HG03354 (cell line): ENCODE results near the gene SYNJ2.

Experiments
- ATAC-seq: cut with Tn5 transposase; IDR thresholded peaks from one replicate; pipeline ENCODE4 v1.9.1; 2021; ENCODE audit warnings: mild to moderate bottlenecking; ENCODE audit not compliant: unreplicated experiment, poor library complexity, severe bottlenecking

The SYNJ2 gene

DNA sequence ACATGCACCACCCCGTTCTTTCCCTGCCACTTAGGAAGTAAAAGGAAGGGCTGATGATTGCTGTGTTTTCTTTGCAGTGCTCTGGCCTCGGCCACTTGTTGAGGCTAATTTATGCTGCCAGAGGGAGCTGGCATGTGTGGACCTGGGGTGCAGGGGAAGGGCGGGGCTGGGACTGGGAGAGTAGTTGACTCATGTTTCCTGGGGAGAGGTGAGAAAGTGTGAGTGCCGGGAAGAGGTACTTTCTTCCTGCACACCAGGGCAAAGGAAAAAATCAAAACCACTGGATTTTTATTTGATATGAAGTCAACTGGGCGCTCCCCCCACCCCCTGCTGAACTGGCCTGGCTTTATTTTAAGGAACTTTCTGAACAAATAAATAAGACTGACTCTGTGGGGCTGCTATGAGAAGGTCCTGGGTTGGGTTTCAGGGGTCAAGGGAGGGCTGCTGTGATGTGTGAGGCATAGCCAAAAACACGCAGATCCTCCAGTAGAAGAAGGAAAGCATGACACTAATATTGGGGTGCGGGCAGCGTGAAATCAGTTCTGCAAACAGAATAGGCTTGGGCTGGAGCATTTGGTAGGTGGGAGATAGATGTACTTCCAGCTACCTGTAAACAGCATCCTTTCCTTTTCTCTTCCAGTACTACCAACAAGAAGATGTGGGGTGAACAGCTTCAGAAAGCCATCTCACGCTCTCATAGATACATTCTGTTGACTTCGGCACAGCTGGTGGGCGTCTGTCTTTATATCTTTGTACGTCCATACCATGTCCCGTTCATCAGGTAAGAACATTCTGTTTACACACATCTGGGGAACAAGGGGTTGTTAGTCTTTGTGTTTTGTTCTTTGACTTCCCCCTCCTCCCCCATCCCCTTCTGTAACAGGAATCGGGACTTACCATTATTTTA is 87.5 kb downstream of the SYNJ2 start:
- no peak for ATAC-seq

GRCh38 chr6:158069800-158070195 is 88.1 kb downstream of the SYNJ2 start:
- no peak for ATAC-seq

- no peak for ATAC-seq
These were observed 88.8 kb downstream of the SYNJ2 start for GRCh38 chr6:158070513-158070912.

DNA sequence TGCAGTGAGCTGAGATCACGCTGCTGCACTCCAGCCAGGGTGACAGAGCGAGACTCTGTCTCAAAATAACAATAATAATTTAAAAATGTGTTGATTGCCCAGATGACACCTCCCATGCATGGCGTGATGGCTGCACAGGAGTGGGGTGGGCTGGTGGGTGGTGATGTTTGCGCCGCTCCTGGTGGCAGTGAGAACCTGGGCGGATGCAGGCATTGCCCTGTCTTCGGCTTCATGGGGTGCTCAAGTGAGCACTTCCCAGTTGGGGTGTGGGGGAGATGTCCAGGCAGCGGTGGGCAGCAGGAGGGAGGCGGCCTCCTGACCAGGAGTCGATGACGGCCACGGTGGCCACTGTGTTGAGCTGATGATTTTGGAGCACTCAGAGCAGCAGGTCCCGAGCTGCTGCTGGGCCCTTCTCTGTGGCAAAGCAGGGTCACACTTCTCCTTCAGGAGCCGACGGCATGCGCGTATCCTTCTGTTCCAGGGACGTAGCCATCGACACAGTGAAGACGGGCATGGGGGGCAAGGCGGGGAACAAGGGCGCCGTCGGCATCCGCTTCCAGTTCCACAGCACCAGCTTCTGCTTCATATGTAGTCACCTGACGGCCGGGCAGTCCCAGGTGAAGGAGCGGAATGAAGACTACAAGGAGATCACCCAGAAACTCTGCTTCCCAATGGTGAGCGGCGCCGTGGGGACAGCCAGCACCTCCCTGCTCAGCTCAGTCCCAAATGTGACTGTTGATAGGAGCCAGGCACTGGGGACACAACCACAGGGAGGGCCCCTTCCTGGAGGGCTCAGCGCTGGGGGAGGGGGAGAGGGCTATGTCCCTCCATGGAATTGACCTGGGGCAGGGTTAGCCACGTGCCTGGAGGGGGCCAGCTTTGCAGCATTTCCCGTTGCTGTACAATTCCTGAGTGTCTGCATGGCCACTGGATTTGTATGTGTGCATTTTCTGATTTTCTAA is 89.7 kb downstream of the SYNJ2 start:
- no peak for ATAC-seq

DNA sequence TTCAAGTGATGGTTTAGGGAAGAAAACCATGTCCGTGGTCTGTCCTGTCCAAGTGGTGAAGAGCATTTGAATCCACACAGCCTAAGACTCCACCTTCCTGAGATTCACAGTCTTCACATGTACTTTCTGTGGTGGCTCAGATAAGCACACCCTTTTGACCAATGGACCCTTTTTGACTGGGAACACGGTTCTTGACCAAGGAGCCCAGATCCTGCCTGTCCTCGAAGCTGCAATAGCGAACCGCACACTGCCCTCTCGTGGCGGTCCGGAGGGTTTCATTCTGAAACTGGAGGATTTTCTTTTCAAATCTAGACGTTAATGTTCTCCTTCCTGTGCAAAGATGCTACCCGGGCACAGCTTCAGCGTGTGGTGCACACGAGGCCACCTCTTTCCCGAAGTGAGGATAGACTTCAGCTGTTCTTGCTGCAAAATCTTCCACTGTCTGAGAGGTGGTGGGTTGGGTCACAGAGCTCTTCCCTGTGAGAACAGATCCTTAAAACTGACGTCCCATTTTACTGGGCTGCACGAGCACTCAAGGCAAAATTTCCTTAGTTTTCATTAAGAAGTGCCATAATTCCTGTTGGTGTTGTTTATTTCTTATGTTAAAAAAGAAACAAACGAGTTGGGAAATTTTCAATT is 90.5 kb downstream of the SYNJ2 start:
- ATAC-seq, result peak; percentile 45

DNA sequence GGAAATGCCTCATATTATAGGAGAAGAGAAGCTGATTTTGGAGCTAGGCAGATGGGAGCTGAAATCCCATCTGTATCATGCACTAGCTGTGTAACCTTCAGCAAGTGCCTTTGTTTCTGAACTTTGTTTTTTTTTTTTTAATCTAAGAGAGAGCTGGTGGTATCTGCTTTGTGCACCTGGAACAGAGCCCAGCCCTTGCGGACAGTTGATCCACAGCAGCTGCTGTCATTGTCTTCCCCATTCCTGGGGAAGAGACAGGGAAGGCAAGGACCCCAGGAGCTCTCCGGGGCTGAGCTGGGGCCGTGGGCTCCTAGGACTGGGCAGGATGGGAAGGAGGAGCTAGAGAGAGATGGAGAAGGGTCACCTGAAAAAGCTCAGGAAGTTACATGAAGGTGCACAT is 92.1 kb downstream of the SYNJ2 start:
- ATAC-seq, result no peak

DNA sequence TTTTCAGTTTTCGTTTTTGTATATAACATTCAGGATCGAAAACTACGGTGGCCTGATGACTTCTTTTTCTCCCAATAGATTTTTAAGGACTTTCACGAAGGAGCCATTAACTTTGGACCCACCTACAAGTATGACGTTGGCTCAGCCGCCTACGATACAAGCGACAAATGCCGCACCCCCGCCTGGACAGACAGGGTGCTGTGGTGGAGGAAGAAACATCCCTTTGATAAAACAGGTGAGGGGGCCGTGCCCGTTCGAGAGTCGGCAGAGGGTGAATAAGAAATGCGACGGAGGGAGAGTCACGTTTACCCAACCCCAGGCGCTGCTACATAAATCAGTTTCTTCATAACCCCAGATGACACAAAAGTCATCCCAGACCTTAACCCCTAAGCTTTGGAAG is 94.9 kb downstream of the SYNJ2 start:
- no peak for ATAC-seq

DNA sequence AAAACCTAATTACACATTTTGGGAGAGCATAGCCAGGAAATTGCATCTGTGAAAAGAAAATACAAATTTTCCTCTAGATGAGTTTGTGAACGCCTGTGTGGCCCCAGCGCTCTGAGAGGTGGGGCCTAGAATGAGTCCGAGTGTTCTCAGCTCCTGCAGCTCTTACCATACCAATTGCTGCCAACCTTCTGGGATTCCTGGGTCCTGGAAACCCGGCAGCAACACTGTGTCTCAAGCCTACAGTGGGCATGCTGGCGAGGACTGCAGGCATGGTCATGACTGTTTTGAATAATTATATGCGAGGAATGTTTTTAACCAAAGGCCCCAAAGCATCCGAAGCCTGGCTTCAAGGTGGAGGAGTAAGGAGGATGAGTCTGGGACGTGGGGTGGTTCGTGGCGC is 96.0 kb downstream of the SYNJ2 start:
- ATAC-seq, result no peak

GRCh38 chr6:158078320-158078719 is 96.7 kb downstream of the SYNJ2 start:
- no peak for ATAC-seq

DNA sequence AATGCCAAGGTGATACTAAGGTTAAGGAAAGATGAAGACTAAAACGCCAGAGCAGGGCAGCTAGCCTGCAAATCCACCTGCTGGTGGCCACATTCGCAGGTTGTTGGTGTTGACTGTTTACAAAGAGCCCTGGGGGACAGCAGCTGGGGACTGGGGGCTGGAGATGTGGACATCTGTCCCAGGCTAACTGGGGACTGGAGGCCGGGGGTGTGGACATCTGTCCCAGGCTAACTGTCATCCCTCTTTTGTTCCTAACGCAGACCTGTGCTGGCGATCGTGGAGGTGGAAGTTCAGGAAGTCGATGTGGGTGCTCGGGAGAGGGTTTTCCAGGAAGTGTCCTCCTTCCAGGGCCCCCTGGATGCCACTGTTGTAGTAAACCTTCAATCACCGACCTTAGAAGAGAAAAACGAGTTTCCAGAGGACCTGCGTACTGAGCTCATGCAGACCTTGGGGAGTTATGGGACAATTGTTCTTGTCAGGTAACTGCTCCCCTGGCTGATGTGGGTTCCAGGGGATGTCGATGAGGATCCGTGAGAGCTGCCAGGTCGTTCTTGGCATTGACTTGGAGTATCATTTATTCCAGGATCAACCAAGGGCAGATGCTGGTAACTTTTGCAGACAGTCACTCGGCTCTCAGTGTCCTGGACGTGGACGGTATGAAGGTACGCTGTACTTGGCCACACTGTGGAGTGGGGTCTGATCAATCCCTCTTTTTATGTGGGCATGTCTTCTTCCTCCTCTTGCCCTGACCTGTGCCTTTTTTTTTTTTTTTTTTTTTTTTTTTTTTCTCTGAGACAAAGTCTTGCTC is 99.4 kb downstream of the SYNJ2 start:
- no peak for ATAC-seq

DNA sequence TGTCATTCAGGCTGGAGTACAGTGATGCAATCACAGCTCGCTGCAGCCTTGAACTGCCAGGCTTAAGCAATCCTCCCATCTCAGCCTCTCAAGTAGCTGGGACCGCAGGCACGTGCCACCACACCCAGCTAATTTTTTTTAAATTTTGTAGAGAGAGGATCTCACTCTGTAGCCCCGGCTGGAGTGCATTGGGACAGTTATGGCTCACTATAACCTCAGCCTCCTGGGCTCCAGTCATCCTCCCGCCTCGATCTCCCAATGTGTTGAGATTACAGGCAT is 99.9 kb downstream of the SYNJ2 start:
- no peak for ATAC-seq

- no peak for ATAC-seq
These were observed 102.0 kb downstream of the SYNJ2 start for GRCh38 chr6:158083455-158084325.

GRCh38 chr6:158085261-158086053 is 103.8 kb downstream of the SYNJ2 start:
- ATAC-seq, result no peak

DNA sequence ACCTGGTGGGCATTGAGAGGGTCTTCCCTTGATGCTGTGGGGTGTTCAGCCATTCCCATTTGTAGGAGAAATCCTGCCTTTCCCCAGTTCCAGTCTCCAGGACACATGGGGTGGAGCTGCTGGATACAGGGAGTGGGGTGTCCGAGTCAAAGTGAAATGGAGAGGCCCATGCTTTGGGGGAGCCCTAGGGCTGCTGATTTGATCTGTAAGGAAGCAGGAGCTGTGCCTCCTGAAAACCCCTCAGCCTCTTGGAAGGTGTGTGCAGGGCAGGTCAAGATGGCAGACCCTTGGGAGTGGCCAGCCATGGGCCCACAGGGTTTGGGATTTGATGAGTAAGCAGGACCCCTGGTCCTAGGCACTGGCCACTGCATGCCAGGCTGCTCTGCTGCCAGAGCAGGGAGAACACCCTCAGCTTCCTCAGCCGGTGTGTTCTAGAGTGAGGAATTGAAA is 104.4 kb downstream of the SYNJ2 start:
- ATAC-seq, result no peak

DNA sequence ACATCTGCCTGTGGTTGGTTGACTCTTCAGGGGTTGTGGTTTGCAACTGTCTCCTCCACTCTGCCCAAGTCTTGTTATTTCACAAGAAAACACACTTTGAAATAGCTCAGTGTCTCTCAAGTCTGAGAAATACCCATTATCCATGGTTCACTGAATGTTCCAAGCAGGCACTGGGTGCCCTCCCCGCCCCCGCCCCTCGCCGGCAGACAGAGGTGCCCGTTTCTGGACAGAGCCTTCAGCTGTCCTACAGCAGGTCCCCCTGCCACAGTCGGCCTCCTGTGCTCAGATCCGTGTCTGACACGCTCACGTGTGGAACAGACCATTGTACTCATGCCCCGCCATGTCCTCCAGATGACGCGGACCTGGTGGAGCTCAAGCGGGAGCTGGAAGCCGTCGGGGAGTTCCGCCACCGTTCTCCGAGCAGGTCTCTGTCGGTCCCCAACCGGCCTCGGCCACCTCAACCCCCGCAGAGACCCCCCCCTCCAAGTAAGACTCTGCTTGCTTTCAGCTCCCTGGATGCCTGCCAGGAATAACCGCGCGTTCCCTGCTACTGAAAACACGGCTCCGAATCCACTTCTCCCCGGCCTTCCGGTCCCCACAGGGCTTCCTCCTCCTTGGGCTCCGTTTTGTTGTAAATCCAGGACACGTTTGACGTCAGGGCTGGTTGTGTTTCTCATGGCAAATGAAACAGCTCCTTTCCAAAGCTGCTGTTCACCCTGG is 105.0 kb downstream of the SYNJ2 start:
- ATAC-seq, result peak; percentile 64

DNA sequence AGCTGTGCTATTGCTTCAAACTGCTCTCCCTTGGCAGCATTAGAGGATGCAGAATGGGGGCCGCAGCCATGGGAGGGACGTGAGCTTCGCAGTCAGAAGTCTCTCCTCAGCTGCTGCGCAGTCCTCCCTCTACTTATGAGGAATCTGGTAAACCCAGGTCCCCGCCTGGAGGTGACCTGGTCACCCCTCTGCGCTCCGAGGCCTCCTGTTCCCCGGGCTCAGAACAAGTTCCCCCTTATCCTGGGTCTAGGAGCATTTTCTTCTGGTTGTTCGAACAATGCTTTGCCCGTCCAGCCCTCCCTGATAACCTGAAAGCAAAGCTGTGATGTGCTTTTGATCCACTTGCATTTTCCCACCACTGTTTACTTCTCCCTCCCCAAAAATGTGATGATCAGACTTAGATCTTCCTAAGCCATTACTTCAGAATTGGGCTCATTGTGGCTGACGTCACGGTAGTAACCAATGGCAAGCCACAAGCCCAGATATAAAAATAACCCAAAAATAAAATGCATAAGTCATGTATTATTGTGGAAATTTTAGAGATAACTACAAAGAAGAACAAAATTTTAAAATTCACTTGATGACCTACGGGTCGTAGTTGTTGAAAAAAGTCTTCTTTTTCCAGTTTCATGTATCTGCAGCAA is 105.7 kb downstream of the SYNJ2 start:
- no peak for ATAC-seq

- no peak for ATAC-seq
These were observed 111.1 kb downstream of the SYNJ2 start for GRCh38 chr6:158092806-158093205.
